Tibial nerve (tissue), 3 donors: ENCODE data around the gene CNGA3.

Experiments
- CTCF ChIP-seq, 5 experiments: fragments of 200-600 bp in 3 of 5; fragments of 450-650 bp in 2 of 5; sonication (generic) in 3 of 5; IDR thresholded peaks; one replicate each; pipeline ENCODE4 v1.5.1; 2016 to 2019; ENCODE audit warnings: antibody characterized with exemption in 5 of 5, mild to moderate bottlenecking in 3 of 5, moderate library complexity in 2 of 5
- POLR2A ChIP-seq, 2 donors: fragments of 450-650 bp; IDR thresholded peaks; one replicate each; pipeline ENCODE4 v1.6.1; 2017; ENCODE audit warnings: antibody characterized with exemption in 2 of 2, mild to moderate bottlenecking in 2 of 2, moderate library complexity in 2 of 2

DNA sequence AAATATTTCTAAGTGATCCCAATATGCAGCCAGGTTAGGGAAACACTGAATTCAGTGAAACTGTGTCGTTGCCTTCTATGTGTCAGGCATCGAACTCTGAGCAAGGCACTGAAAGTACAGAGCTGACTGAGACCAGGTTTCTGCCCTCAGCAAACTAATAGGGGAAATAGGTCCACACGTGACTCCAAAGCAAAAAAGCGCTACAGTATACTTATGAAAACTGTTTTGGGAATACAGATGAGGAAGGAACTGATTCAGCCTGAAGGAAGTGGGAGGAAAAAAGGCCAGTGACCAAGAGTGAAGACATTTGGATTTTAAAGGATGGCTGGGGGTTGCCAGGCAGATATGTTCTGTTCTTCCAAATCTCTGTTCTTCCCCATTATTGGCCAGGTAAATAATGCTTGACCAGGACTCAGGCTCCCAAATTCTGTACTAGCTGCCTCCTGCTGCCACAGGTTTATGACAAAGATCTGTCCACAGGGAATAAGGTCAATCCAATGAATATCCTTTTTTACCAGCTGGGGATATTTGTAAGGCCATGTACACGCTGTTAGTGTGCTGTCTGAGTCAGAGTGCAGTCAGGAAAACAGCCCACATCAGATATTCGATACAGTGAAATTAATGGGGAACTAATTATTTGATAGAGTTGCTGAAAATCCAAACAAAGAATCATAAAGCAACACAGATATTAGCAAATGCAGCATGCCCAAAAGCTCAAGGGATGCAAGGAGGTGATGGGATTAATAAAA is 73.9 kb downstream of the CNGA3 start:
- TF ChIP-seq CTCF (IDR thresholded peaks at IDR 0.05) (no peak), POLR2A (IDR thresholded peaks at IDR 0.05) (no peak)
